VCaP (cell line): ENCODE data around the gene MCF2.

ENCODE experiments used
- H3K27ac ChIP-seq: fragments of 450-650 bp; 2 replicates; pipeline ENCODE4 v1.5.1; 2017
- TF ChIP-seq, protein P1 (sequence below): fragments of 450-650 bp; conservative IDR thresholded peaks from 2 replicates; pipeline ENCODE4 v1.5.1; 2017; ENCODE audit warnings: mild to moderate bottlenecking, moderate library complexity

Gene MCF2

DNA sequence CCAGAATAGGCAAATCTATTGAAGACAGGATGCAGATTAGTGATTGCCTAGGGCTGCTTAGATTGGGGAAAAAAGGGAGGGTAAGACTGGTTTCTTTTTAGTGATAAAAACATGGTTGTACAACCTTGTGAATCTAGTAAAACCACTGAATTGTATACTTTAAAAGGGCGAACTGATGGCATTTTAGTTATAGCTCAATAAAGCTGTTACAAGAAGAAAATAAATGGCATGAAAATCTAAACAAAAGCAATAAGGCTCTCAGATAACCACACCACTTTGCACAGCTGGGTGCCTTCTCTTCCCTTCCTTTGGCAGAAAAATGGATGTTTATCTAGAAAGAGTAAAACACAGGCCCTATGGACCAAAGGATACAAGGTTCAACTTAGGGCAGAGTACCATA lies 107.9 kb downstream of the MCF2 start:
- no peak overlapping the region for H3K27ac ChIP-seq
- TF ChIP-seq, protein P1, sequence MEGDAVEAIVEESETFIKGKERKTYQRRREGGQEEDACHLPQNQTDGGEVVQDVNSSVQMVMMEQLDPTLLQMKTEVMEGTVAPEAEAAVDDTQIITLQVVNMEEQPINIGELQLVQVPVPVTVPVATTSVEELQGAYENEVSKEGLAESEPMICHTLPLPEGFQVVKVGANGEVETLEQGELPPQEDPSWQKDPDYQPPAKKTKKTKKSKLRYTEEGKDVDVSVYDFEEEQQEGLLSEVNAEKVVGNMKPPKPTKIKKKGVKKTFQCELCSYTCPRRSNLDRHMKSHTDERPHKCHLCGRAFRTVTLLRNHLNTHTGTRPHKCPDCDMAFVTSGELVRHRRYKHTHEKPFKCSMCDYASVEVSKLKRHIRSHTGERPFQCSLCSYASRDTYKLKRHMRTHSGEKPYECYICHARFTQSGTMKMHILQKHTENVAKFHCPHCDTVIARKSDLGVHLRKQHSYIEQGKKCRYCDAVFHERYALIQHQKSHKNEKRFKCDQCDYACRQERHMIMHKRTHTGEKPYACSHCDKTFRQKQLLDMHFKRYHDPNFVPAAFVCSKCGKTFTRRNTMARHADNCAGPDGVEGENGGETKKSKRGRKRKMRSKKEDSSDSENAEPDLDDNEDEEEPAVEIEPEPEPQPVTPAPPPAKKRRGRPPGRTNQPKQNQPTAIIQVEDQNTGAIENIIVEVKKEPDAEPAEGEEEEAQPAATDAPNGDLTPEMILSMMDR = no peak

DNA sequence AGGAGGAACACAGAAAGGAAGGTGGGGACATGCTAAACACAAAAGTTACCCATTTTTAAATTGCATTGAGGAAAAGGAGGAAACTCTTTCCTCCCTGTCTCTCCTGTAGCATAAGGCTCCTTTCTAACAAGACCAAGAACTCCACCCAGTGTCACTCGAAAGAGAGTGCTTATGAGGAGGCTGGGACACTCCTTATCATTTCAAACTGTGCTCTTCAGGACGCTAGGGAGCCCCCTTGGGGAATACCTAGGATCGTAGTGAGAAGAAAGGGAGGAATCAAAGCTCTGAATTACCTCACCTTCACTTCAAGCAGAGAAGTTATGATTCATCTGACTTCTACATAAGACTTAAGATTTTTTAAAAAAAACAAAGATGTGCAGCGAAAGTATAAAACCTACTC lies 111.9 kb downstream of the MCF2 start:
- TF ChIP-seq, protein P1 = no peak
- no peak overlapping the region for H3K27ac ChIP-seq

GRCh38 chrX:139585613-139586012 lies 122.4 kb downstream of the MCF2 start:
- no peak overlapping the region for H3K27ac ChIP-seq
- TF ChIP-seq, protein P1 = no peak

GRCh38 chrX:139581068-139581467 lies 126.9 kb downstream of the MCF2 start:
- TF ChIP-seq, protein P1 = no peak
- H3K27ac ChIP-seq = no peak overlapping the region

GRCh38 chrX:139566981-139567380 lies 141.0 kb downstream of the MCF2 start:
- TF ChIP-seq, protein P1 = no peak
- H3K27ac ChIP-seq = no peak overlapping the region

DNA sequence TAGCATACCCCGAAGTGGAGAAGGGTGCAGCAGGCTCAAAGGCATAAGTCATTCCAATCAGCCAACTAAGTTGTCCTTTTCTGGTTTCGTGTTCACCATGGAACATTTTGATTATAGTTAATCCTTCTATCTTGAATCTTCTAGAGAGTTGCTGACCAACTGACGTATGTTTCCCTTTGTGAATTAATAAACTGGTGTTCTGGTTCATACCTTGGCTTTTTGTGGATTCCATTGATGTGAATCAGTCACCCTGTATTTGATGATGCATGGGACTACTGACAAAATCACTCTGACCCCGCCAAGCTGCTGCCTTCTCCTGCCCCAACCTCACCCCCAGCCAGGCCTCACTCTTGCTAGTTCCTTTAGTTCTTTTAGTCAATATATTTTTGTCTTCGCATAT lies 144.7 kb downstream of the MCF2 start:
- no peak overlapping the region for H3K27ac ChIP-seq
- TF ChIP-seq, protein P1 = no peak

DNA sequence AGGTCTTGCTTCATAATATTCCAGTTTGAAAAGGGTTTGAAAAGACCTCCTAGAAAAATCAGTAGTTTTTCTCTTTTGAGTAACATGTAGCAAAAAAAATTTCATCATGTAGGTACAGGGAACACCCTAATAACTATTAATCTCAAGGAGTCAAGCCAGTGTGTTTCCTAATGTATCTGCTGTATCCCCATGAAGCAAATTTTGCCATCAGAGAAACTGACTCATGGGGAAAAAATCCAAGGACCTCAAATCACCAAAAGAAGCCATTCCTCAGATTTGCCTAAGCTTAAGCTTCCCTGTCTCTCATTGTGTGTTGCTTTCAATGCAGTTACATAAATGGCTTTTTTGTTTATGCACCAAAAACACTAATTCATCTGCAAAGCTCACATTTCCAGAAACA lies 147.7 kb downstream of the MCF2 start:
- TF ChIP-seq, protein P1 = no peak
- H3K27ac ChIP-seq = no peak overlapping the region
